IMR-90 (cell line): ENCODE results near the gene GPX4. TPM values are rescaled to one million over a fixed set of nuclear protein-coding genes. Genes with fewer than 3 reads are reported as not detected.

ENCODE experiments used
- ATAC-seq: fragments of 200-7000 bp; cut with Tn5 transposase; 2 replicates; pipeline ENCODE4 v1.9.1; 2020; ENCODE audit warnings: low read depth, mild to moderate bottlenecking, moderate library complexity
- BruUV-seq: library from RNA; stranded (reverse); fragments of 400-500 nt; replicated peaks from 2 replicates; lab custom pipeline; 2021; lab: Mats Ljungman, UMichigan
- CTCF ChIA-PET: fragments of 300-600 bp; formaldehyde crosslinking; extraction: SDS; loops from one replicate; lab custom pipeline; 2021; ENCODE audit warnings: antibody characterized with exemption; lab: Yijun Ruan, JAX
- POLR2A ChIA-PET: fragments of 300-600 bp; sonication (Branson Sonifier 250); formaldehyde crosslinking; loops from one replicate; lab custom pipeline; 2022; ENCODE audit warnings: antibody characterized with exemption; ENCODE audit not compliant: unreplicated experiment; lab: Charles Lee
- DNase-seq: peaks from one replicate; pipeline ENCODE4 v3.0.0; 2013
- H2AFZ ChIP-seq: replicated peaks from 2 replicates; pipeline ENCODE3; 2013; ENCODE audit warnings: low read length, mild to moderate bottlenecking; ENCODE audit not compliant: poor library complexity
- H2AK5ac ChIP-seq: 2 replicates; pipeline ENCODE4 v1.6.1; 2013; ENCODE audit warnings: low read depth, low read length, inconsistent platforms
- H2AK9ac ChIP-seq: replicated peaks from 2 replicates; pipeline ENCODE3; 2013; ENCODE audit warnings: mild to moderate bottlenecking, low read depth, low read length, moderate library complexity; ENCODE audit not compliant: poor library complexity
- H2BK120ac ChIP-seq: 2 replicates; pipeline ENCODE4 v1.6.1; 2013; ENCODE audit warnings: low read depth, low read length, inconsistent platforms
- H2BK15ac ChIP-seq: 3 replicates; pipeline ENCODE4 v1.6.1; 2013; ENCODE audit warnings: low read depth, low read length, inconsistent platforms
- H2BK20ac ChIP-seq: 2 replicates; pipeline ENCODE4 v1.6.1; 2013; ENCODE audit warnings: low read depth, mild to moderate bottlenecking, inconsistent platforms, low read length, moderate library complexity
- H2BK5ac ChIP-seq: 2 replicates; pipeline ENCODE4 v1.6.1; 2013; ENCODE audit warnings: mild to moderate bottlenecking, low read depth, low read length, inconsistent platforms; ENCODE audit not compliant: poor library complexity, severe bottlenecking
- H3K14ac ChIP-seq: replicated peaks from 2 replicates; pipeline ENCODE4 v1.6.1; 2013; ENCODE audit warnings: low read depth, low read length, inconsistent platforms
- H3K18ac ChIP-seq: 2 replicates; pipeline ENCODE4 v1.6.1; 2013; ENCODE audit warnings: low read depth, low read length, control low read depth
- H3K23ac ChIP-seq: 2 replicates; pipeline ENCODE4 v1.6.1; 2013; ENCODE audit warnings: low read depth, low read length, inconsistent platforms
- H3K27ac ChIP-seq: 2 replicates; pipeline ENCODE4 v1.5.1; 2013; ENCODE audit warnings: mild to moderate bottlenecking, control low read depth, low read length; ENCODE audit not compliant: insufficient read depth
- H3K27me3 ChIP-seq: 2 replicates; pipeline ENCODE4 v1.6.1; 2013; ENCODE audit warnings: low read length; ENCODE audit not compliant: control insufficient read depth, insufficient read depth
- H3K36me3 ChIP-seq: 2 replicates; pipeline ENCODE4 v1.6.1; 2013; ENCODE audit warnings: low read length, mixed read lengths; ENCODE audit not compliant: control insufficient read depth, insufficient read depth
- H3K4ac ChIP-seq: 2 replicates; pipeline ENCODE4 v1.6.1; 2013; ENCODE audit warnings: low read depth, low read length, inconsistent platforms
- H3K4me1 ChIP-seq: 2 replicates; pipeline ENCODE4 v1.6.1; 2013; ENCODE audit warnings: low read length, mixed read lengths; ENCODE audit not compliant: control insufficient read depth, insufficient read depth
- H3K4me2 ChIP-seq: 2 replicates; pipeline ENCODE4 v1.6.1; 2013; ENCODE audit warnings: low read depth, mild to moderate bottlenecking, control low read depth, low read length, moderate library complexity
- H3K4me3 ChIP-seq: 2 replicates; pipeline ENCODE4 v1.5.1; 2013; ENCODE audit warnings: low read depth, mild to moderate bottlenecking, control low read depth, low read length, moderate library complexity; ENCODE audit not compliant: insufficient read depth
- H3K56ac ChIP-seq: 2 replicates; pipeline ENCODE4 v1.6.1; 2013; ENCODE audit warnings: low read length, inconsistent platforms; ENCODE audit not compliant: insufficient read depth; ENCODE audit errors: extremely low read depth
- H3K79me1 ChIP-seq, 2 experiments: 2 replicates each; pipeline ENCODE4 v1.6.1; 2013; ENCODE audit warnings: low read length in 2 of 2, inconsistent platforms in 1 of 2, low read depth in 1 of 2
- H3K9ac ChIP-seq: 2 replicates; pipeline ENCODE4 v1.6.1; 2013; ENCODE audit warnings: low read depth, low read length, control low read depth
- H3K9me1 ChIP-seq: 2 replicates; pipeline ENCODE4 v1.6.1; 2013; ENCODE audit warnings: low read length, inconsistent platforms; ENCODE audit not compliant: insufficient read depth
- H3K9me3 ChIP-seq: 2 replicates; pipeline ENCODE4 v1.6.1; 2013; ENCODE audit warnings: low read length; ENCODE audit not compliant: control insufficient read depth, insufficient read depth
- H4K20me1 ChIP-seq: 2 replicates; pipeline ENCODE4 v1.6.1; 2013; ENCODE audit warnings: low read length, inconsistent platforms; ENCODE audit not compliant: insufficient read depth
- H4K5ac ChIP-seq: 2 replicates; pipeline ENCODE4 v1.6.1; 2013; ENCODE audit warnings: mild to moderate bottlenecking, low read depth, low read length, control low read depth
- H4K8ac ChIP-seq, 2 experiments: 2 replicates each; pipeline ENCODE4 v1.6.1; 2013; ENCODE audit warnings: low read depth in 2 of 2, low read length in 2 of 2, control low read depth in 1 of 2, inconsistent platforms in 1 of 2
- H4K91ac ChIP-seq: 2 replicates; pipeline ENCODE4 v1.6.1; 2013; ENCODE audit warnings: low read depth, low read length, inconsistent platforms; ENCODE audit not compliant: insufficient read depth
- BHLHE40 ChIP-seq: fragments of 150-350 bp; IDR thresholded peaks from 2 replicates; pipeline ENCODE4 v1.6.1; 2016; ENCODE audit warnings: mild to moderate bottlenecking, low read depth, low read length
- CEBPB ChIP-seq: IDR thresholded peaks from 2 replicates; pipeline ENCODE4 v1.6.1; 2012; ENCODE audit warnings: low read depth, low read length, improper control_type of control experiment
- CHD1 ChIP-seq: IDR thresholded peaks from 2 replicates; pipeline ENCODE4 v1.6.1; 2012; ENCODE audit warnings: low read depth, low read length, improper control_type of control experiment
- FOS ChIP-seq: fragments of 150-350 bp; IDR thresholded peaks from 2 replicates; pipeline ENCODE4 v1.6.1; 2016; ENCODE audit warnings: low read depth, low read length
- MAFK ChIP-seq: IDR thresholded peaks from 2 replicates; pipeline ENCODE4 v1.6.1; 2012; ENCODE audit warnings: low read depth, low read length, improper control_type of control experiment
- MAZ ChIP-seq: IDR thresholded peaks from 2 replicates; pipeline ENCODE4 v1.6.1; 2012; ENCODE audit warnings: low read depth, mild to moderate bottlenecking, low read length, improper control_type of control experiment, moderate library complexity, borderline replicate concordance
- MXI1 ChIP-seq: IDR thresholded peaks from 2 replicates; pipeline ENCODE4 v1.6.1; 2012; ENCODE audit warnings: low read depth, mild to moderate bottlenecking, low read length, moderate library complexity, borderline replicate concordance
- NFE2L2 ChIP-seq: fragments of 150-350 bp; IDR thresholded peaks from 2 replicates; pipeline ENCODE4 v1.6.1; 2016; ENCODE audit warnings: low read depth, mild to moderate bottlenecking, low read length
- POLR2A ChIP-seq: IDR thresholded peaks from 2 replicates; pipeline ENCODE4 v1.6.1; 2012; ENCODE audit warnings: mild to moderate bottlenecking, low read depth, low read length
- RAD21 ChIP-seq: IDR thresholded peaks from 2 replicates; pipeline ENCODE4 v1.6.1; 2012; ENCODE audit warnings: low read length, improper control_type of control experiment
- RCOR1 ChIP-seq: IDR thresholded peaks from 2 replicates; pipeline ENCODE4 v1.6.1; 2012; ENCODE audit warnings: mild to moderate bottlenecking, low read length, improper control_type of control experiment; ENCODE audit not compliant: insufficient replicate concordance
- RFX5 ChIP-seq: IDR thresholded peaks from 2 replicates; pipeline ENCODE4 v1.8.0; 2012; ENCODE audit warnings: low read depth, mild to moderate bottlenecking, low read length, moderate library complexity
- SMC3 ChIP-seq: fragments of 150-350 bp; IDR thresholded peaks from 2 replicates; pipeline ENCODE4 v1.6.1; 2016; ENCODE audit warnings: low read depth, mild to moderate bottlenecking, antibody characterized with exemption, low read length, moderate library complexity
- USF2 ChIP-seq: fragments of 150-350 bp; IDR thresholded peaks from 2 replicates; pipeline ENCODE4 v1.6.1; 2017; ENCODE audit warnings: mild to moderate bottlenecking, antibody characterized with exemption, low read length, low read depth
- WGBS, 2 experiments: methylation state at CpG; one replicate each; pipeline versions ENCODE4 v1.1.5 to v1.1.7; 2013; ENCODE audit warnings: missing lambda C conversion rate in 2 of 2; ENCODE audit not compliant: insufficient read length in 1 of 2; ENCODE audit errors: extremely low coverage in 2 of 2; 5-methylcytosine and 5-hydroxymethylcytosine counted together
- dilution Hi-C: fragments of 300-500 bp; cut with HindIII; formaldehyde crosslinking; loops from one replicate; pipeline ENCODE4 v1.14.3; 2018; ENCODE audit warnings: low sequenced_read_pairs; ENCODE audit not compliant: unreplicated experiment
- in situ Hi-C: fragments of 300-500 bp; cut with MboI; formaldehyde crosslinking; loops from 3 replicates; pipeline ENCODE4 v1.14.3; 2019; ENCODE audit warnings: low sequenced_read_pairs, inconsistent platforms, mixed read lengths
- intact Hi-C: fragments of 100-400 bp; cut with micrococcal nuclease; formaldehyde crosslinking; loops from 2 replicates; pipeline ENCODE4 v1.10.0; 2022
- polyA plus RNA-seq, 3 experiments: library from polyadenylated mRNA; depleted of rRNA; stranded (reverse); fragments of >200 nt; gene quantifications; 2 replicates each; pipeline ENCODE4 v1.2.3, GENCODE V29; 2012; ENCODE audit warnings: low replicate concordance in 1 of 3
- total RNA-seq: library from RNA; depleted of rRNA; stranded (reverse); fragments of >200 nt; gene quantifications from 2 replicates; pipeline ENCODE4 v1.2.3, GENCODE V29; 2012
- TF ChIP-seq, protein P1 (sequence below): fragments of 150-350 bp; IDR thresholded peaks from 2 replicates; pipeline ENCODE4 v1.6.1; 2016; ENCODE audit warnings: low read depth, mild to moderate bottlenecking, low read length, moderate library complexity, borderline replicate concordance
- TF ChIP-seq, protein P2 (sequence below): conservative IDR thresholded peaks from 2 replicates; pipeline ENCODE4 v1.5.1; 2012; ENCODE audit warnings: mild to moderate bottlenecking, low read depth, low read length, improper control_type of control experiment

The GPX4 gene
- total and polyA plus RNA-seq, 2 of the 4 experiments (the other 2 are of a cell fraction): 357 to 1,083 TPM

DNA sequence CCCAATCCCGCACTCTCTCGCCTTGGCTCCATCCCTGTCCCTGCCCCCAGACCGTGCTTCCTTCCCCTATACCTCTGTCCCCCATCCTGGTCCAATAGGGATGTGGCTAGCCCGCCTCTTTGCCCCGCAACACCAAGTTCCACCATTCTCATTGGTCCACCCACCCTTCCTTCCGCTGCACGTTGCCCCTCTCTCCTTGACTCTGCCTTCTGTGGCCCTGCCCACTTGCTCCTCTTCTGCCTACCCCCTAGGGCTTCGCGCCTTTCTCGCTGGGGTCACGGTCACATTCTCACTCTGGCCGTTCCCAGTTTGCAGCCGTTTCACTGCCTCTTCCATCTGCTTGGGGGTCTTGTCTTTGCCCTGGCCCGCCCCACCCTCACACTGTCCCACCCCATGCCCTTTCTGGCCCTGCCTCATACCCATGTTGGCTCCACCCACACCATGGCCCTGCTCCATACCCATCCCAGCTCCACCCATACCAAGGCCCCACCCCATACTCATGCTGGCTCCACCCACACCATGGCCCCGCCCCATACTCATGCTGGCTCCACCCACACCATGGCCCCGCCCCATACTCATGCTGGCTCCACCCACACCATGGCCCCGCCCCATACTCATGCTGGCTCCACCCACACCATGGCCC is 41.3 kb upstream of the GPX4 start:
- POLR2A ChIA-PET: no interaction called here

More for the DNA sequence above, 41.3 kb upstream of the GPX4 start:
- H2AK5ac ChIP-seq: no peak overlapping the region; the same call in 1 of the 2 replicates
- CTCF ChIA-PET: no interaction called here
- H3K4me3 ChIP-seq: no peak overlapping the region
- H3K9me3 ChIP-seq: peaks cover 15% of the 10 kb centered on the region
- dilution Hi-C loops: no loop called here
- ATAC-seq: no peak
- H3K27me3 ChIP-seq: peaks cover 9% of the 10 kb centered on the region
- no peak overlapping the region for H4K5ac ChIP-seq
- BruUV-seq: no TSS peak
- no peak for DNase-seq
- no peak overlapping the region for H2AFZ ChIP-seq
- no peak overlapping the region for H2AK9ac ChIP-seq
- no peak overlapping the region for H3K56ac ChIP-seq
- H3K4me2 ChIP-seq: no peak overlapping the region
- no peak overlapping the region for H2BK15ac ChIP-seq
- no peak overlapping the region for H3K9ac ChIP-seq
- H3K79me1 ChIP-seq: no peaks in the 10 kb centered on the region
- H4K8ac ChIP-seq: no peak overlapping the region
- no peak overlapping the region for H3K4ac ChIP-seq
- H4K20me1 ChIP-seq: 0 out of 2 replicates have a peak, but pooled peaks cover 6% of the 10 kb centered on the region
- H2BK120ac ChIP-seq: no peak overlapping the region
- no peak overlapping the region for H3K18ac ChIP-seq
- no peak overlapping the region for H4K91ac ChIP-seq
- in situ Hi-C loops: no loop called here
- no peak overlapping the region for H3K23ac ChIP-seq
- H2BK5ac ChIP-seq: no peak overlapping the region
- H3K27ac ChIP-seq: no peak overlapping the region
- H3K4me1 ChIP-seq: peaks cover 3% of the 10 kb centered on the region; the same call in 1 of the 2 replicates
- intact Hi-C loops: no loop called here
- no peak overlapping the region for H2BK20ac ChIP-seq
- no peak overlapping the region for H3K14ac ChIP-seq
- TF ChIP-seq MXI1 (no peak), CHD1 (no peak), CEBPB (no peak), RCOR1 (no peak), USF2 (no peak), MAFK (no peak), NFE2L2 (no peak), FOS (no peak), RFX5 (no peak), RAD21 (no peak), SMC3 (no peak), BHLHE40 (no peak), POLR2A (no peak), MAZ (no peak)
- TF ChIP-seq, protein P1, sequence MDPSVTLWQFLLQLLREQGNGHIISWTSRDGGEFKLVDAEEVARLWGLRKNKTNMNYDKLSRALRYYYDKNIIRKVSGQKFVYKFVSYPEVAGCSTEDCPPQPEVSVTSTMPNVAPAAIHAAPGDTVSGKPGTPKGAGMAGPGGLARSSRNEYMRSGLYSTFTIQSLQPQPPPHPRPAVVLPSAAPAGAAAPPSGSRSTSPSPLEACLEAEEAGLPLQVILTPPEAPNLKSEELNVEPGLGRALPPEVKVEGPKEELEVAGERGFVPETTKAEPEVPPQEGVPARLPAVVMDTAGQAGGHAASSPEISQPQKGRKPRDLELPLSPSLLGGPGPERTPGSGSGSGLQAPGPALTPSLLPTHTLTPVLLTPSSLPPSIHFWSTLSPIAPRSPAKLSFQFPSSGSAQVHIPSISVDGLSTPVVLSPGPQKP: no peak
- TF ChIP-seq, protein P2, sequence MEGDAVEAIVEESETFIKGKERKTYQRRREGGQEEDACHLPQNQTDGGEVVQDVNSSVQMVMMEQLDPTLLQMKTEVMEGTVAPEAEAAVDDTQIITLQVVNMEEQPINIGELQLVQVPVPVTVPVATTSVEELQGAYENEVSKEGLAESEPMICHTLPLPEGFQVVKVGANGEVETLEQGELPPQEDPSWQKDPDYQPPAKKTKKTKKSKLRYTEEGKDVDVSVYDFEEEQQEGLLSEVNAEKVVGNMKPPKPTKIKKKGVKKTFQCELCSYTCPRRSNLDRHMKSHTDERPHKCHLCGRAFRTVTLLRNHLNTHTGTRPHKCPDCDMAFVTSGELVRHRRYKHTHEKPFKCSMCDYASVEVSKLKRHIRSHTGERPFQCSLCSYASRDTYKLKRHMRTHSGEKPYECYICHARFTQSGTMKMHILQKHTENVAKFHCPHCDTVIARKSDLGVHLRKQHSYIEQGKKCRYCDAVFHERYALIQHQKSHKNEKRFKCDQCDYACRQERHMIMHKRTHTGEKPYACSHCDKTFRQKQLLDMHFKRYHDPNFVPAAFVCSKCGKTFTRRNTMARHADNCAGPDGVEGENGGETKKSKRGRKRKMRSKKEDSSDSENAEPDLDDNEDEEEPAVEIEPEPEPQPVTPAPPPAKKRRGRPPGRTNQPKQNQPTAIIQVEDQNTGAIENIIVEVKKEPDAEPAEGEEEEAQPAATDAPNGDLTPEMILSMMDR: no peak
- 76% methylated on average over 8 of the region's 17 CpGs; no CpG with 5 or more reads in 1 of the 2 experiments for whole genome bisulfite sequencing, 2 experiments
- H3K9me1 ChIP-seq: no peaks in the 10 kb centered on the region
- no peaks in the 10 kb centered on the region for H3K36me3 ChIP-seq
